CD14-positive monocyte (primary cell): ENCODE results near the gene ANKRD62. TPM values are rescaled to one million over a fixed set of nuclear protein-coding genes. Genes with fewer than 3 reads are reported as not detected.
"Not testable (repeated sequence)": the region's sequence is repeated elsewhere in the genome, so short reads cannot be mapped to it uniquely, and the experiment has no call there.

Experiments used
- DNase-seq, 3 donors: peaks; one replicate each; pipeline ENCODE4 v3.0.0-alpha.2; 2011 to 2022
- H2AFZ ChIP-seq: 2 replicates; pipeline ENCODE4 v1.6.0; 2012; ENCODE audit warnings: mild to moderate bottlenecking, low read depth, low read length, inconsistent platforms; ENCODE audit not compliant: insufficient read depth, poor library complexity, severe bottlenecking
- H3K27ac ChIP-seq, 2 donors: 1 replicate in 1 of 2; 2 replicates in 1 of 2; pipeline ENCODE4 v1.5.1; 2012 to 2013; ENCODE audit warnings: low read length in 2 of 2, control low read depth in 1 of 2, inconsistent platforms in 1 of 2, low read depth in 1 of 2, mild to moderate bottlenecking in 1 of 2
- H3K27me3 ChIP-seq, 2 donors: one replicate each; pipeline versions ENCODE4 v1.6.0 to v1.6.1; 2011 to 2013; ENCODE audit warnings: low read length in 2 of 2; ENCODE audit not compliant: control insufficient read depth in 2 of 2, insufficient read depth in 2 of 2
- H3K36me3 ChIP-seq, 2 donors: replicated peaks in 1 of 2; 1 replicate in 1 of 2; 2 replicates in 1 of 2; pipeline versions ENCODE4 v1.5.1 to v1.6.1; 2012 to 2013; ENCODE audit warnings: low read length in 2 of 2, control low read depth in 1 of 2, inconsistent platforms in 1 of 2, mild to moderate bottlenecking in 1 of 2; ENCODE audit not compliant: insufficient read depth in 2 of 2, control insufficient read depth in 1 of 2
- H3K4me1 ChIP-seq, 2 donors: 1 replicate in 1 of 2; 2 replicates in 1 of 2; pipeline versions ENCODE4 v1.5.1 to v1.6.1; 2012 to 2013; ENCODE audit warnings: low read length in 2 of 2, control low read depth in 1 of 2, inconsistent platforms in 1 of 2, mild to moderate bottlenecking in 1 of 2, moderate library complexity in 1 of 2; ENCODE audit not compliant: insufficient read depth in 2 of 2, control insufficient read depth in 1 of 2
- H3K4me2 ChIP-seq: replicated peaks from 2 replicates; pipeline ENCODE3; 2012; ENCODE audit warnings: low read length, moderate library complexity, mild to moderate bottlenecking; ENCODE audit not compliant: poor library complexity, severe bottlenecking; ENCODE audit errors: extremely low read depth
- H3K4me3 ChIP-seq, 3 experiments: fragments of 200-600 bp in 1 of 3; sonication (generic) in 1 of 3; replicated peaks in 1 of 3; 1 replicate in 2 of 3; 2 replicates in 1 of 3; pipeline ENCODE4 v1.5.1; 2011 to 2013; ENCODE audit warnings: low read length in 3 of 3, mild to moderate bottlenecking in 3 of 3, control low read depth in 2 of 3, low read depth in 2 of 3, inconsistent platforms in 1 of 3, moderate library complexity in 1 of 3
- H3K79me2 ChIP-seq: 2 replicates; pipeline ENCODE4 v1.6.0; 2012; ENCODE audit warnings: mild to moderate bottlenecking, control low read depth, inconsistent platforms, low read length, moderate library complexity; ENCODE audit not compliant: insufficient read depth
- H3K9ac ChIP-seq: 2 replicates; pipeline ENCODE4 v1.6.0; 2017; ENCODE audit warnings: low read length, mild to moderate bottlenecking; ENCODE audit not compliant: insufficient read depth, poor library complexity, severe bottlenecking
- H3K9me3 ChIP-seq, 2 donors: replicated peaks in 1 of 2; 1 replicate in 1 of 2; 2 replicates in 1 of 2; pipeline versions ENCODE4 v1.5.1 to v1.6.1; 2012 to 2013; ENCODE audit warnings: low read length in 2 of 2, control low read depth in 1 of 2; ENCODE audit not compliant: control insufficient read depth in 1 of 2, insufficient read depth in 1 of 2
- H4K20me1 ChIP-seq: 2 replicates; pipeline ENCODE4 v1.6.0; 2012; ENCODE audit warnings: mild to moderate bottlenecking, low read length, control low read depth, moderate library complexity; ENCODE audit not compliant: insufficient read depth
- H3K27ac Mint-ChIP-seq, 7 donors: one replicate each; pipeline ENCODE4 v1.8.0; 2020; ENCODE audit warnings: mild to moderate bottlenecking in 7 of 7, mixed read lengths in 7 of 7, moderate library complexity in 6 of 7, inconsistent platforms in 2 of 7
- H3K27me3 Mint-ChIP-seq, 3 donors: one replicate each; pipeline ENCODE4 v1.8.0; 2021 to 2022; ENCODE audit warnings: low read depth in 3 of 3, mild to moderate bottlenecking in 3 of 3, mixed read lengths in 3 of 3, moderate library complexity in 3 of 3, inconsistent platforms in 1 of 3
- H3K36me3 Mint-ChIP-seq, 2 donors: one replicate each; pipeline ENCODE4 v1.8.0; 2020; ENCODE audit warnings: mixed read lengths in 2 of 2, inconsistent platforms in 1 of 2, mild to moderate bottlenecking in 1 of 2
- H3K4me1 Mint-ChIP-seq: one replicate; pipeline ENCODE4 v1.8.0; 2020; ENCODE audit warnings: mild to moderate bottlenecking, mixed read lengths
- H3K4me3 Mint-ChIP-seq, 2 donors: one replicate each; pipeline ENCODE4 v1.8.0; 2020; ENCODE audit warnings: mild to moderate bottlenecking in 2 of 2, mixed read lengths in 2 of 2, moderate library complexity in 1 of 2
- H3K9me3 Mint-ChIP-seq, 7 donors: one replicate each; pipeline ENCODE4 v1.8.0; 2020 to 2022; ENCODE audit warnings: mixed read lengths in 7 of 7, mild to moderate bottlenecking in 6 of 7, moderate library complexity in 6 of 7, inconsistent platforms in 2 of 7
- CTCF ChIP-seq: fragments of 200-600 bp; IDR thresholded peaks from one replicate; pipeline ENCODE4 v1.8.0; 2022; ENCODE audit warnings: antibody characterized with exemption, mild to moderate bottlenecking
- WGBS: methylation state at CpG from one replicate; pipeline ENCODE4 v1.1.5; 2013; ENCODE audit warnings: missing lambda C conversion rate; ENCODE audit not compliant: insufficient coverage; 5-methylcytosine and 5-hydroxymethylcytosine counted together
- intact Hi-C, 2 donors: fragments of 100-400 bp; cut with micrococcal nuclease; formaldehyde crosslinking; loops; one replicate each; pipeline versions ENCODE4 v1.15.0 to v1.15.1; 2023
- polyA plus RNA-seq, 3 donors: library from polyadenylated mRNA; depleted of rRNA in 1 of 3; unstranded in 2 of 3; stranded (reverse) in 1 of 3; fragments of 300-500 nt in 2 of 3; fragments of >200 nt in 1 of 3; fragmentation: Illumina TruSeq in 2 of 3; gene quantifications; 1 replicate in 2 of 3; 2 replicates in 1 of 3; pipeline ENCODE4 v1.2.3, GENCODE V29; 2012 to 2021

The ANKRD62 gene
- polyA plus RNA-seq, 3 donors, result not detected

GRCh38 chr18:12068950-12069320 lies 24.7 kb upstream of the ANKRD62 start:
- no peak overlapping the region for H3K9ac ChIP-seq
- H3K27ac Mint-ChIP-seq, result no peak overlapping the region
- no peak overlapping the region for H3K4me3 ChIP-seq
- no peaks in the 10 kb centered on the region for H4K20me1 ChIP-seq
- intact Hi-C loops, result no loop called here
- no peaks in the 10 kb centered on the region for H3K4me1 Mint-ChIP-seq
- DNase-seq, result no peak
- peaks cover 0 to 7% (median 3%) of the 10 kb centered on the region in 7 donors for H3K9me3 Mint-ChIP-seq
- H3K4me3 Mint-ChIP-seq, result no peak overlapping the region
- H3K27me3 ChIP-seq, result no peaks in the 10 kb centered on the region
- H3K4me1 ChIP-seq, result no peaks in the 10 kb centered on the region
- peaks cover 0 to 10% of the 10 kb centered on the region in 2 donors for H3K9me3 ChIP-seq
- no peaks in the 10 kb centered on the region for H3K36me3 ChIP-seq
- H2AFZ ChIP-seq, result no peak overlapping the region
- H3K36me3 Mint-ChIP-seq, result no peaks in the 10 kb centered on the region
- no peak for TF ChIP-seq CTCF
- no CpG with 5 or more reads among the region's 3 CpGs for WGBS
- no peak overlapping the region for H3K27ac ChIP-seq
- H3K79me2 ChIP-seq, result no peaks in the 10 kb centered on the region
- H3K4me2 ChIP-seq, result no peak overlapping the region
- H3K27me3 Mint-ChIP-seq, result peaks cover 2 to 12% (median 2%) of the 10 kb centered on the region in 3 donors

DNA sequence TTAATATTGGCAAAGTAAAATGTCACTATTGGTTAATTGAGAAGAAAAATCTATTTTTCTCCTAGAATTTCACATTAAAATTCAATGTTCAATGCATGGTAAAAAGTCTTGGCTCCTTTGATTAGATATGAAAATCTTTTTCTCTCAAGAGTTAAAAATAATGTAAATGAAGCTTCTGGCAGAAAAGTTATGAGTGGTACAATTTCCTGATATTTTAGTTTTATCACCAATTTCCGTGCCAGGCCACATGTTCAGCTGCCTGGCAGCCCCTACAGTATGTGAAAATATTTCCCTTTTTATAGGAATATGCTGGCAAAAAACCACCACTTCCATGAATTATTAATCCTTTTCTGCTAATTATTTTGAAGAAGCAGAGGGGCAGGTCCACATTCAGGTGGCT lies 22.6 kb upstream of the ANKRD62 start:
- H3K36me3 Mint-ChIP-seq, H3K4me3 Mint-ChIP-seq, H3K9ac ChIP-seq, H3K4me2 ChIP-seq, H3K27ac Mint-ChIP-seq, H3K4me3 ChIP-seq, H3K36me3 ChIP-seq, H3K4me1 Mint-ChIP-seq, H3K27ac ChIP-seq, H3K9me3 Mint-ChIP-seq, H2AFZ ChIP-seq, intact Hi-C loops, H3K79me2 ChIP-seq, DNase-seq, H3K4me1 ChIP-seq, H4K20me1 ChIP-seq, H3K27me3 ChIP-seq: not testable (repeated sequence)
- WGBS, result no CpG with 5 or more reads among the region's 1 CpG
- H3K27me3 Mint-ChIP-seq, result peaks cover 8 to 15% (median 11%) of the 10 kb centered on the region in 3 donors
- peaks cover 0 to 10% of the 10 kb centered on the region in 2 donors for H3K9me3 ChIP-seq
